NCI-H524 treated with DMSO at 0.1 percent for 48 hours (cell line): ENCODE measurements around the gene TSPAN13.

Experiments used
- DNase-seq: peaks from one replicate; lab custom pipeline; 2025; lab: John Stamatoyannopoulos, UW

The TSPAN13 gene

GRCh38 chr7:16774986-16775385 lies 21.4 kb downstream of the TSPAN13 start:
- DNase-seq, result no peak

- DNase-seq, result no peak
These were observed 22.5 kb downstream of the TSPAN13 start for GRCh38 chr7:16776053-16776452.

GRCh38 chr7:16778476-16778875 lies 24.9 kb downstream of the TSPAN13 start:
- no peak for DNase-seq

GRCh38 chr7:16779051-16779450 lies 25.5 kb downstream of the TSPAN13 start:
- no peak for DNase-seq

GRCh38 chr7:16780596-16780995 lies 27.0 kb downstream of the TSPAN13 start:
- DNase-seq, result no peak

GRCh38 chr7:16785321-16785720 lies 31.8 kb downstream of the TSPAN13 start:
- DNase-seq, result no peak

GRCh38 chr7:16785846-16786245 lies 32.3 kb downstream of the TSPAN13 start:
- DNase-seq, result no peak

- DNase-seq, result no peak
These were observed 32.7 kb downstream of the TSPAN13 start for GRCh38 chr7:16786257-16786656.

GRCh38 chr7:16787127-16787526 lies 33.6 kb downstream of the TSPAN13 start:
- no peak for DNase-seq

- DNase-seq, result no peak
These were observed 37.5 kb downstream of the TSPAN13 start for GRCh38 chr7:16791071-16791470.

- no peak for DNase-seq
These were observed 38.5 kb downstream of the TSPAN13 start for GRCh38 chr7:16791905-16792698.

- DNase-seq, result no peak
These were observed 41.4 kb downstream of the TSPAN13 start for GRCh38 chr7:16794986-16795385.

GRCh38 chr7:16795624-16796023 lies 42.1 kb downstream of the TSPAN13 start:
- peak; percentile 85 for DNase-seq

- peak; percentile 11 for DNase-seq
These were observed 47.6 kb downstream of the TSPAN13 start for GRCh38 chr7:16801111-16801542.

GRCh38 chr7:16801579-16801978 lies 48.0 kb downstream of the TSPAN13 start:
- no peak for DNase-seq

GRCh38 chr7:16803125-16803524 lies 49.6 kb downstream of the TSPAN13 start:
- no peak for DNase-seq

- DNase-seq, result no peak
These were observed 50.5 kb downstream of the TSPAN13 start for GRCh38 chr7:16803881-16804673.

- no peak for DNase-seq
These were observed 51.3 kb downstream of the TSPAN13 start, which contains the start of gene AGR2 for GRCh38 chr7:16804674-16805439. AGR2 (minus strand) TSS chr7:16804999; CDS start chr7:16801796, 3,203 bp downstream.

- DNase-seq, result no peak
These were observed 51.9 kb downstream of the TSPAN13 start for GRCh38 chr7:16805441-16805840.

- DNase-seq, result no peak
These were observed 56.6 kb downstream of the TSPAN13 start for GRCh38 chr7:16810112-16810511.

- no peak for DNase-seq
These were observed 57.0 kb downstream of the TSPAN13 start for GRCh38 chr7:16810573-16810972.

GRCh38 chr7:16811551-16811950 lies 58.0 kb downstream of the TSPAN13 start:
- no peak for DNase-seq
